ENCODE measurements around the gene FANCL.

- no peak for TF ChIP-seq CTCF (IDR thresholded peaks at IDR 0.05)
- TF ChIP-seq POLR2A (IDR thresholded peaks at IDR 0.05) = no peak
Measured at GRCh38 chr2:58130238-58130637, 110.9 kb downstream of the FANCL start.

All from Peyer's patch (tissue), 4 donors.